ENCODE measurements around the gene SLC22A7.

SLC22A7 gene, protein sequence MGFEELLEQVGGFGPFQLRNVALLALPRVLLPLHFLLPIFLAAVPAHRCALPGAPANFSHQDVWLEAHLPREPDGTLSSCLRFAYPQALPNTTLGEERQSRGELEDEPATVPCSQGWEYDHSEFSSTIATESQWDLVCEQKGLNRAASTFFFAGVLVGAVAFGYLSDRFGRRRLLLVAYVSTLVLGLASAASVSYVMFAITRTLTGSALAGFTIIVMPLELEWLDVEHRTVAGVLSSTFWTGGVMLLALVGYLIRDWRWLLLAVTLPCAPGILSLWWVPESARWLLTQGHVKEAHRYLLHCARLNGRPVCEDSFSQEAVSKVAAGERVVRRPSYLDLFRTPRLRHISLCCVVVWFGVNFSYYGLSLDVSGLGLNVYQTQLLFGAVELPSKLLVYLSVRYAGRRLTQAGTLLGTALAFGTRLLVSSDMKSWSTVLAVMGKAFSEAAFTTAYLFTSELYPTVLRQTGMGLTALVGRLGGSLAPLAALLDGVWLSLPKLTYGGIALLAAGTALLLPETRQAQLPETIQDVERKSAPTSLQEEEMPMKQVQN

DNA sequence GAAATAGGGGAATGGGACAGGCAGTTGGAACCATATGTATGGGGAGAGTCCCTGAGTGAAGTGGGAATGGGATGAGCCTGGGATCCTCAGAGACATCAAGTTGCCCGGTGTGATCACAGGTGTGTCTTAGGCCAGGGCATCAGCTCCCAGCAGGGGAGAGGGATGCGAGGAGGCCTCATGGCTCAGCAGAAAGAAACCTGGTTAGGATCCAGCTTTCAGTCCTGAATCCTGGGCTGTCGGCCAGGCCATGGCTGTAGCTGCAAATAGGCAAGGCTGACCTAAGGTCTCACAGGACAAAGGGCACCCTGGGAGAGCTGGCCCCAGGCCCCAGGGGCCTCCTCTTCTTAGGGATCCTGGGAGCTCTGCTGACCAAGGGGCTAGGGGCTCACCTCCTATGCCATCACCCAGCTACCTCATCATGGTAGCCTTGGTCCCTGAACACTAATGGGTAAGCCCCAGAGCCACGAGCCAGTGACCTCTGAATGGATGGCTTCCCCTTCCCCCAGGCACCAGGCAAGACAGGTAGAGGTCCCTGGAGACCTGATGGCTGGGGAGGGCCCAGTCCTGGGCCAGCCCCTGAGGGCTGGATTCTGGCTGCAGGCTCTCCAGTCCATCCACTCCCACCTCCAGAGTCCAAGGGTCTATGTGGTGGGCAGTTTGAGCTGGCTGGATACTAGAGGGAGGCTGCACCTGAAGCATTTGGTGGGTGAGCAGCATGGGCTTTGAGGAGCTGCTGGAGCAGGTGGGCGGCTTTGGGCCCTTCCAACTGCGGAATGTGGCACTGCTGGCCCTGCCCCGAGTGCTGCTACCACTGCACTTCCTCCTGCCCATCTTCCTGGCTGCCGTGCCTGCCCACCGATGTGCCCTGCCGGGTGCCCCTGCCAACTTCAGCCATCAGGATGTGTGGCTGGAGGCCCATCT is at the start of gene SLC22A7:
TSS of gene SLC22A7 (plus strand) at position 617 of the 921 bp plus-strand sequence. CDS start at position 716, 99 bp downstream.
- no peaks in the 10 kb centered on the region for H3K36me3 ChIP-seq (ENCODE audit: low read length)
- no peaks in the 10 kb centered on the region for H3K9me3 ChIP-seq (ENCODE audit: insufficient read depth, low read length)
- no peak within 1 kb of the TSS for H3K4me3 ChIP-seq (ENCODE audit: insufficient read depth, low read length, poor library complexity, severe bottlenecking)
- H3K79me2 ChIP-seq (ENCODE audit: insufficient read depth, low read length) = no peaks in the 10 kb centered on the region
- no peak within 1 kb of the TSS for H2AFZ ChIP-seq (ENCODE audit: low read depth, low read length, severe bottlenecking)
- no peaks in the 10 kb centered on the region for H4K20me1 ChIP-seq (ENCODE audit: low read depth, low read length)
- H3K9me2 ChIP-seq (replicated peaks; ENCODE audit: insufficient read depth, low read length) = no peaks in the 10 kb centered on the region
- H3K27ac ChIP-seq (ENCODE audit: low read depth, low read length) = no peak within 1 kb of the TSS
- no peaks in the 10 kb centered on the region for H3F3A ChIP-seq (ENCODE audit: insufficient read depth)
- no peak for TF ChIP-seq EZH2phosphoT487 (conservative IDR thresholded peaks at IDR 0.05; ENCODE audit: low read length)
- TF ChIP-seq, protein P1, sequence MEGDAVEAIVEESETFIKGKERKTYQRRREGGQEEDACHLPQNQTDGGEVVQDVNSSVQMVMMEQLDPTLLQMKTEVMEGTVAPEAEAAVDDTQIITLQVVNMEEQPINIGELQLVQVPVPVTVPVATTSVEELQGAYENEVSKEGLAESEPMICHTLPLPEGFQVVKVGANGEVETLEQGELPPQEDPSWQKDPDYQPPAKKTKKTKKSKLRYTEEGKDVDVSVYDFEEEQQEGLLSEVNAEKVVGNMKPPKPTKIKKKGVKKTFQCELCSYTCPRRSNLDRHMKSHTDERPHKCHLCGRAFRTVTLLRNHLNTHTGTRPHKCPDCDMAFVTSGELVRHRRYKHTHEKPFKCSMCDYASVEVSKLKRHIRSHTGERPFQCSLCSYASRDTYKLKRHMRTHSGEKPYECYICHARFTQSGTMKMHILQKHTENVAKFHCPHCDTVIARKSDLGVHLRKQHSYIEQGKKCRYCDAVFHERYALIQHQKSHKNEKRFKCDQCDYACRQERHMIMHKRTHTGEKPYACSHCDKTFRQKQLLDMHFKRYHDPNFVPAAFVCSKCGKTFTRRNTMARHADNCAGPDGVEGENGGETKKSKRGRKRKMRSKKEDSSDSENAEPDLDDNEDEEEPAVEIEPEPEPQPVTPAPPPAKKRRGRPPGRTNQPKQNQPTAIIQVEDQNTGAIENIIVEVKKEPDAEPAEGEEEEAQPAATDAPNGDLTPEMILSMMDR (IDR thresholded peaks at IDR 0.05; ENCODE audit: insufficient read depth, low read length, poor library complexity, severe bottlenecking) = no peak
- H3K9ac ChIP-seq (ENCODE audit: low read length) = no peak within 1 kb of the TSS
- H3K27me3 ChIP-seq (ENCODE audit: low read length) = no peaks in the 10 kb centered on the region
- H3K4me2 ChIP-seq (ENCODE audit: low read depth, low read length, poor library complexity, severe bottlenecking) = no peak within 1 kb of the TSS

DNA sequence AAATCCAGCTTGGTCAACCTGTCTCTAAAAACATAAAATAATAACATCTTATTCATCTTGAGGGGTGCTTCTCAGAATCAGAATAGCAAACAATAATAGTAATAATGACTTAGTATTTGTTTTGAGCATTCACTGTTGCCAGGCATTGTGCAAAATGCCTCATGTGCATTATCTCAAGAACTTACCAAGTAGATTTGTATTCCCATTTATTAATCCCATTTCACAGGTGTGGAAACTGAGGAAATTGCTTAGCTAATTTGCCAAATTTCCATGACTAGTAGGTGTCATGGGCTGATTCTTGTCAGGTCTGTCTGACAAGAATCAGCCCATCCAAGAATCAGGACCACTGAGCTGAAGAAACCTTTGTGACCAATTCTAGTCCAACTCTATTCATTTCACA is 49.3 kb upstream of the SLC22A7 start:
- Histone ChIP-seq H3K9me2 (replicated peaks; ENCODE audit: insufficient read depth, low read length) (no peaks in the 10 kb centered on the region), H3K4me2 (ENCODE audit: low read depth, low read length, poor library complexity, severe bottlenecking) (no peak overlapping the region), H3K27me3 (ENCODE audit: low read length) (no peaks in the 10 kb centered on the region), H3F3A (ENCODE audit: insufficient read depth) (peaks cover 5% of the 10 kb centered on the region), H3K4me3 (ENCODE audit: insufficient read depth, low read length, poor library complexity, severe bottlenecking) (no peak overlapping the region), H3K36me3 (ENCODE audit: low read length) (no peaks in the 10 kb centered on the region), H3K9me3 (ENCODE audit: insufficient read depth, low read length) (no peaks in the 10 kb centered on the region), H4K20me1 (ENCODE audit: low read depth, low read length) (no peaks in the 10 kb centered on the region), H3K9ac (ENCODE audit: low read length) (no peak overlapping the region), H2AFZ (ENCODE audit: low read depth, low read length, severe bottlenecking) (no peak overlapping the region), H3K79me2 (ENCODE audit: insufficient read depth, low read length) (no peaks in the 10 kb centered on the region), H3K27ac (ENCODE audit: low read depth, low read length) (no peak overlapping the region)
- no peak for TF ChIP-seq EZH2phosphoT487 (conservative IDR thresholded peaks at IDR 0.05; ENCODE audit: low read length)
- TF ChIP-seq, protein P1 (IDR thresholded peaks at IDR 0.05; ENCODE audit: insufficient read depth, low read length, poor library complexity, severe bottlenecking) = no peak

DNA sequence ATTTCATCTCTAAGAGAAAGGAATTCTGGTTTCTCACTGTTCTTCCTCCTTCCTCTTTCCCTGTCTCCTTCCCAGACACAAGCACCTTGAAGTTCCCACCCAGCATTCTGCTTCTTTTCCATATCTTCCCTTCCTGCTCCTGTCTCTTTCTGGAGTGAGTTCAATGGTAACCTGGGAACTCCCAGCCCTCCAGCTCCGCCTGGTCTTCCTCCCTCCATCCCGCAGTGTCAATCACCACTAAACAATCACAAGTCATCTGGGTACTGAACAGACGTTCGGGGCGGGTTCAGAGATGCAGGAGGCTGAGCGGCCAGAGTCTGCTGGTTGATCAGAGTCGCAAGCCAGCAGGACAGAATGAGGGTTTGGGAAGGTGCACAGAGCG is 47.1 kb upstream of the SLC22A7 start:
- H3F3A ChIP-seq (ENCODE audit: insufficient read depth) = no peaks in the 10 kb centered on the region; the same call in 1 of the 2 replicates
- H3K4me3 ChIP-seq (ENCODE audit: insufficient read depth, low read length, poor library complexity, severe bottlenecking) = no peak overlapping the region
- no peak overlapping the region for H3K4me2 ChIP-seq (ENCODE audit: low read depth, low read length, poor library complexity, severe bottlenecking)
- H3K9me3 ChIP-seq (ENCODE audit: insufficient read depth, low read length) = no peaks in the 10 kb centered on the region
- no peaks in the 10 kb centered on the region for H4K20me1 ChIP-seq (ENCODE audit: low read depth, low read length)
- no peaks in the 10 kb centered on the region for H3K36me3 ChIP-seq (ENCODE audit: low read length)
- no peak overlapping the region for H3K27ac ChIP-seq (ENCODE audit: low read depth, low read length)
- H3K79me2 ChIP-seq (ENCODE audit: insufficient read depth, low read length) = no peaks in the 10 kb centered on the region
- H3K9me2 ChIP-seq (replicated peaks; ENCODE audit: insufficient read depth, low read length) = no peaks in the 10 kb centered on the region
- no peak overlapping the region for H3K9ac ChIP-seq (ENCODE audit: low read length)
- H3K27me3 ChIP-seq (ENCODE audit: low read length) = no peaks in the 10 kb centered on the region
- H2AFZ ChIP-seq (ENCODE audit: low read depth, low read length, severe bottlenecking) = no peak overlapping the region
- no peak; the same call in 1 of the 2 replicates for TF ChIP-seq EZH2phosphoT487 (conservative IDR thresholded peaks at IDR 0.05; ENCODE audit: low read length)
- TF ChIP-seq, protein P1 (IDR thresholded peaks at IDR 0.05; ENCODE audit: insufficient read depth, low read length, poor library complexity, severe bottlenecking) = no peak
